HTERT RPE-1 (cell line): ENCODE data around the gene GH1.
"Not testable (repeated sequence)": the region's sequence is repeated elsewhere in the genome, so short reads cannot be mapped to it uniquely, and the experiment has no call there.

Source experiments
- in situ Hi-C: fragments of 300-500 bp; cut with MboI; formaldehyde crosslinking; loops from 4 replicates; pipeline ENCODE4 v1.14.3; 2020; ENCODE audit warnings: low sequenced_read_pairs

GH1 gene

DNA sequence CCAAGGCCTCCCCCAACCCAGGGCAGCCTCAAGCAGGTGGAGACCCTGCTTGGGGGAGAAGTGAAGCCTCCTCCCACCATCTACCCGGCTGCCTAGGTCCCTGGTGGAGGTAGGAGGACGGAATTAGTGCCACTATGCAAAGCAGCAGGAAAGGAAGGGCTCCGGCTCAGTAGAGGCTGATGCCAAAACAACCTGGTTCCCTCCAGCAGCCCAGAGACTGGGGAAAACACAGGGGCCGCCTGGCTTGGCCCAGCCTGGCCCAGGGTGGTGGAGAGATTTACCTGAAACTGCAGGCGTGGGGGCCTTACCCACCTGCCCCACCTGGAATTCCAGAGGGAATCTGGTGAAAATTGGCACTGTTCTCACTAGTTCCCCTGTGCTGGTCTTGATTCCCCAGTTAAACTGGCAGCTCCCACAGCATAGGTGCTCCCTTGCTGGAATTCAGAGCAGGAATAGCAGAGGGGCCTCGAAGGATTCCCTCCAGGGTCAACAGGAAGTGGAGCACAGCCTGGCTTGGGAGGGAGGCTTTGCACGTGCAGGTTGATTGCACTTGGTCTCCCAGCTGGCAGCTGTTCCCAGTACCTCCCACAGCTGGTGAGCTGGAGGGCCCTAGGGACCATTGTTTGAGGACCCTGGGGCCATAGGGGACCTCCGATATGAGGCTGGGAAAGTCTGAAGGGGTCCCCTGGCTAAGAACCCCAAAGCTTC lies 9.0 kb upstream of the GH1 start:
- in situ Hi-C loops = no loop called here

- in situ Hi-C loops = no loop called here
Measured at GRCh38 chr17:63926164-63926563, 7.5 kb upstream of the GH1 start.

DNA sequence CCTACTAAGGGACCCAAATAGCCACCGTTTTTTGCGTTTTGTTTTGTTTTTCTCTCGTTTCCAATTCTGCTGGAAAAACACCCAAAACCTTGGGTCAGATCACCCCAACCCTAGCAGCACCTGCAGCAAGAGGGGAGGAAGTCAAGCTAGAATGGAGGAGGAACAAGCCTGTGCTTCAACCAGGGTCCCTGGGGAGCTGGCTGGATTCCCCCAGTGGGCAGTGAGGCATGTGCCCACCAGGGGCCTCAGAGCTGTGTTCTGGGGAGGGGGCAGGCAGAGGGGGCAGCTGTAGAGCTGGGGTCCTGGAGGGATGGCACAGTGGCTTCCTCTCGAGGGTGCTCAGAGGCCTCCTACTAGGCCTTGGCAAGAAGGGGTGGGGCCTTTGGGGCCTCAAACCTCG lies 7.0 kb upstream of the GH1 start:
- in situ Hi-C loops = no loop called here

GRCh38 chr17:63922402-63922801 lies 3.8 kb upstream of the GH1 start:
- in situ Hi-C loops = not testable (repeated sequence)

GRCh38 chr17:63920779-63921178 lies 2.1 kb upstream of the GH1 start:
- in situ Hi-C loops = not testable (repeated sequence)

DNA sequence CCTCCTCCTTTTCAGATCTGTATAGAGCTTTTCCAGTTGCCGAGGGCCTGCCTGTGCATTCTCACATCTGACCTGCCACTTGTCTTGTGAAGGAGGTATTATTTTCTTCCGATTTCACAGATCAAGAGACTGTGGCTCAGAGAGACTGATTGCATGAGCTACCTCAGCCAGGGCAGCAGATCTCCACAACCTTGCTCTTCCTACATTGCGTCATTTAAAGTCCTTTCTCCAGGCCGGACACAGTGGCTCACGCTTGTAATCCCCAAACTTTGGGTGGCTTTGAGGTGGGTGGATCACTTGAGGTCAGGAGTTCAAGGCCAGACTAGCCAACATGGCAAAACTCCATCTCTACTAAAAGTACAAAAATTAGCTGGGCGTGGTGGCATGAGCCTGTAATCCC lies 1.4 kb upstream of the GH1 start:
- in situ Hi-C loops = not testable (repeated sequence)

GRCh38 chr17:63919311-63919723 lies 678 bp upstream of the GH1 start:
- in situ Hi-C loops = no loop called here

- in situ Hi-C loops = no loop called here
Measured at GRCh38 chr17:63918305-63918704, 334 bp downstream of the GH1 start.

GRCh38 chr17:63917646-63918045 lies 993 bp downstream of the GH1 start:
- in situ Hi-C loops = no loop called here

DNA sequence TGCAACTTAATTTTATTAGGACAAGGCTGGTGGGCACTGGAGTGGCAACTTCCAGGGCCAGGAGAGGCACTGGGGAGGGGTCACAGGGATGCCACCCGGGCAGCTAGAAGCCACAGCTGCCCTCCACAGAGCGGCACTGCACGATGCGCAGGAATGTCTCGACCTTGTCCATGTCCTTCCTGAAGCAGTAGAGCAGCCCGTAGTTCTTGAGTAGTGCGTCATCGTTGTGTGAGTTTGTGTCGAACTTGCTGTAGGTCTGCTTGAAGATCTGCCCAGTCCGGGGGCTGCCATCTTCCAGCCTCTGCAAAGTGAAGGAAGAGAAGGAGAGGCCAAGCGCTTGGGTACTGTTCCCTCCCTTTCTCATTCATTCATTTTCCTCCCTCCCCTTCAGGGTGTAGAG lies 1.4 kb downstream of the GH1 start:
- in situ Hi-C loops = not testable (repeated sequence)

DNA sequence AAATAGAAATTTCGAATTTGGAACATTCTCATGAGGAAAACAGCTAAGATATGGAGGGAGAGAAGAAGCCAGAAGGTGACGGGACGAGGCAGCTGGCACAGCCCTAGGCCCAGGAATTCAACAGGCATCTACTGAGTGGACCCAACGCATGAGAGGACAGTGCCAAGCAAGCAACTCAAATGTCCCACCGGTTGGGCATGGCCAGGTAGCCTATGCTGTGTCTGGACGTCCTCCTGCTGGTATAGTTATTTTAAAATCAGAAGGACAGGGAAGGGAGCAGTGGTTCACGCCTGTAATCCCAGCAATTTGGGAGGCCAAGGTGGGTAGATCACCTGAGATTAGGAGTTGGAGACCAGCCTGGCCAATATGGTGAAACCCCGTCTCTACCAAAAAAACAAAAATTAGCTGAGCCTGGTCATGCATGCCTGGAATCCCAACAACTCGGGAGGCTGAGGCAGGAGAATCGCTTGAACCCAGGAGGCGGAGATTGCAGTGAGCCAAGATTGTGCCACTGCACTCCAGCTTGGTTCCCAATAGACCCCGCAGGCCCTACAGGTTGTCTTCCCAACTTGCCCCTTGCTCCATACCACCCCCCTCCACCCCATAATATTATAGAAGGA lies 2.0 kb downstream of the GH1 start:
- in situ Hi-C loops = no loop called here

DNA sequence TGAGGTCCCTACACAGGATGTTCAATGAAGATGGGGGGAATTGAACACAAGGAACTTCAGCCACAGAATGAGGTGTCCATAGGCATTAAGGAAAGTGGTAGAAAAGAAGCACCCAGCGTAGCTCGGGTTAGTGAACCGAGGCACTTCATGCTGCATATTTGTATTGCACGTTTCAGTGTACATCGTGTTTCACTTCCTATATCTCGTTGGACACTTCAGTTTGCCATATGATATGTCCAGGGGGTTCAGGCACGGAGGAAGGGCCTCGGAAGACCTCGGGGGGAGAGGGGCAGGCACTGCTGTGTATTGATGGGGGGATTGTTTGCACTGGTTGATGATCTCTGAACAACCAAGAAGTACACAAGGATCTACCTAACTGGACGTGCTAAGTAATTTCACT lies 2.9 kb downstream of the GH1 start:
- in situ Hi-C loops = not testable (repeated sequence)

DNA sequence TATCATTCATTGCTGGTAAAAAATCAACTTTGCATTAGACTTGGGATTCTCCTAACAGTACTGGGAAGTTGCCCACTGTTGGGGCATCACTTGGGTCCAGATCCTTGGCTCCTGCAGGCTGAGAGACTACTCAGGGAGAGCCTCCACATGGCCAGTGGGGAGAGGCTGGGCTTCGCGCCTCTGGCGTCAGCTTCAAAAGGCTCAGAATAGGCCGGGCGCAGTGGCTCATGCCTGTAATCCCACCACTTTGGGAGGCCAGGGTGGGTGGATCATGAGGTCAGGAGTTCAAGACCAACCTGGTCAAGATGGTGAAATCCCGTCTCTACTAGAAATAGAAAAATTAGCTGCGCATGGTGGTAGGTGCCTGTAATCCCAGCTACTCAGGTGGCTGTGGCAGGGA lies 4.2 kb downstream of the GH1 start:
- in situ Hi-C loops = no loop called here

- in situ Hi-C loops = no loop called here
Measured at GRCh38 chr17:63911657-63912100, 7.0 kb downstream of the GH1 start.

DNA sequence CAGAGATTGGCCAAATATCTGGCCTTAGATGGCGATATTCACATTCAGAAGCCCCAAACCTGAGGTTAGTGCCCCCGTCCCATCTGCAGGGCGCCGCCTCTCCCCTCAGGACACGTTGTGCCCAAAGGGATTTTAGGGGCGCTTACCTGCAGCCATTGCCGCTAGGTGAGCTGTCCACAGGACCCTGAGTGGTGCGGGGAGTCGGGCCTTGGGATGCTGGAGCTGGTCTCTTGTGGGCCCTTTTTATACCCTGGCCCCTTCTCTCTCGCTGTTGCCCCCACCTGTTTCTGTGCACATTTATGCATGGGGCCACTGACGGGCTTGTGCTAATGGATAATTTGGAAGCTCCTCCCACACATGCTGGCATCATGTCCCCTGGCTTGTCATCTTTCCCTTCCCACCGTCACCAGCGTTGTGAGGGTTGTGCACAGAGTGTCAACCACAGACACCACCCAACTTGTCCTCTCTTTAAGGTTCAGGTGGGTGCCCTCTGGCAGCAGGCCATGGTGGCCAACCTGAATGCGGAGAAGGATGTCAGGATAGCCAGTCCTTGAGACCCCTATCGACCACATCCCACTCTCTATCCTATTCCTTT lies 7.5 kb downstream of the GH1 start, which contains the start of gene CSHL1:
CSHL1 (minus strand) TSS at position 218 of the 595 bp plus-strand sequence; CDS start at position 156, 62 bp downstream.
- in situ Hi-C loops = no loop called here

DNA sequence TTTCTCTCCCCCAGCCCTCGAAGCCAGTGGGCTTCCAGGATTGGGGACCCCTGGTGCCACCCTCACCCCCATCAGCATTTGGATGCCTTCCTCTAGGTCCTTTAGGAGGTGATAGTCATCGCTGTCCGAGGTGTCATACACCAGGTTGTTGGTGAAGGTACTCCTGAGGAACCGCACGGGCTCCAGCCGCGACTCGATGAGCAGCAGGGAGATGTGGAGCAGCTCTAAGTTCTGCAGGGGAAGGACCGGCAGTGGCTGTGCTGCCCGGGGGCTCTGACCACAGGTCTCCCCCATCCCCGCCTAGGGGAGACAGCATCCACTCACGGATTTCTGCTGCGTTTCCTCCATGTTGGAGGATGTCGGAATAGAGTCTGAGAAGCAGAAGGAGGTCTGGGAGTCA lies 8.5 kb downstream of the GH1 start:
- in situ Hi-C loops = no loop called here

DNA sequence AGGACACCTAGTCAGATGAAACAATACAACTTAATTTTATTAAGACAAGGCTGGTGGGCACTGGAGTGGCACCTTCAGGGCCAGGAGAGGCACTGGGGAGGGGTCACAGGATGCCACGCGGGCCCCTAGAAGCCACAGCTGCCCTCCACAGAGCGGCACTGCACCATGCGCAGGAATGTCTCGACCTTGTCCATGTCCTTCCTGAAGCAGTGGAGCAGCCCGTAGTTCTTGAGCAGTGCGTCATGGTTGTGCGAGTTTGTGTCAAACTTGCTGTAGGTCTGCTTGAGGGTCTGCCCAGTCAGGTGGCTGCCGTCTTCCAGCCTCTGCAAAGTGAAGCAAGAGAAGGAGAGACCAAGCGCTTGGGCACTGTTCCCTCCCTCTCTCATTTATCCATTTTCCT lies 9.1 kb downstream of the GH1 start:
- in situ Hi-C loops = not testable (repeated sequence)

GRCh38 chr17:63907161-63907778 lies 11.4 kb downstream of the GH1 start:
- in situ Hi-C loops = not testable (repeated sequence)

DNA sequence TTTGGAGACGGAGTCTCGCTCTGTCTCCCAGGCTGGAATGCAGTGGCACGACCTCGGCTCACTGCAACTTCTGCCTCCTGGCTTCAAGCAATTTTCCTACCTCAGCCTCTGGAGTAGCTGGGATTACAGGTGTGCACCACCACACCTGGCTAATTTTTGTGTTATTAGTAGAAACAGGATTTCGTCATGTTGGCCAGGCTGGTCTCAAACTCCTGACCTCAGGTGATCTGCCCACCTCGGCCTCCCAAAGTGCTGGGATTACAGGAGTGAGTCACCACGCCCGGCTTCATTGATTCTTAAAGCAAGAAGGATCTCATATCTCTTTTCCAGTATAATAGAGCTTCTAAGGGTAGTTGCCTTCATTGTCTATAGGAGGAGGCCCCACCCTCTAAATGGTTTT lies 13.8 kb downstream of the GH1 start:
- in situ Hi-C loops = not testable (repeated sequence)

GRCh38 chr17:63903787-63904201 lies 14.8 kb downstream of the GH1 start:
- in situ Hi-C loops = not testable (repeated sequence)

DNA sequence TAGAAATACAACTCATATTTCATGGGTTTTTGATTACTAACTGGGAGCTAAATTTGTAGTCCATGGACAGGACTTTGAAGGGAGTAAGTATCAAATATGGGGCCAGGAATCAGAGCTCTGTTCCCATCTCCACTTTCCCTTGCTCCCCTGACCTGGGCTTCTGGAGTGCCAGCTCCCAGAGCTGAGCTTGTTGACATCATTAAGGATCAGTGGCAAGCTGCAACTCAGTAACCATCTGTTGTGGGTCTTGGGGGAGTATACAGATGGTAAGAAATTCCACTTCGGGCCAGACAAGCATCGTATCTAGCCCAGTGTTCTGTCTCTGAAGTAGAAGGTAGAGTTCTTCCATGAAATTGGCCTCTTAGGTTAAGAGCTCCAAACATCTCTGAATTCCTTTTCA lies 16.7 kb downstream of the GH1 start:
- in situ Hi-C loops = not testable (repeated sequence)
